Astrocyte of the hippocampus (primary cell): ENCODE results near the gene ZFYVE27.

Experiments
- DNase-seq: peaks from one replicate; pipeline ENCODE4 v3.0.0; 2011; ENCODE audit warnings: low read depth, low spot score

ZFYVE27 gene

DNA sequence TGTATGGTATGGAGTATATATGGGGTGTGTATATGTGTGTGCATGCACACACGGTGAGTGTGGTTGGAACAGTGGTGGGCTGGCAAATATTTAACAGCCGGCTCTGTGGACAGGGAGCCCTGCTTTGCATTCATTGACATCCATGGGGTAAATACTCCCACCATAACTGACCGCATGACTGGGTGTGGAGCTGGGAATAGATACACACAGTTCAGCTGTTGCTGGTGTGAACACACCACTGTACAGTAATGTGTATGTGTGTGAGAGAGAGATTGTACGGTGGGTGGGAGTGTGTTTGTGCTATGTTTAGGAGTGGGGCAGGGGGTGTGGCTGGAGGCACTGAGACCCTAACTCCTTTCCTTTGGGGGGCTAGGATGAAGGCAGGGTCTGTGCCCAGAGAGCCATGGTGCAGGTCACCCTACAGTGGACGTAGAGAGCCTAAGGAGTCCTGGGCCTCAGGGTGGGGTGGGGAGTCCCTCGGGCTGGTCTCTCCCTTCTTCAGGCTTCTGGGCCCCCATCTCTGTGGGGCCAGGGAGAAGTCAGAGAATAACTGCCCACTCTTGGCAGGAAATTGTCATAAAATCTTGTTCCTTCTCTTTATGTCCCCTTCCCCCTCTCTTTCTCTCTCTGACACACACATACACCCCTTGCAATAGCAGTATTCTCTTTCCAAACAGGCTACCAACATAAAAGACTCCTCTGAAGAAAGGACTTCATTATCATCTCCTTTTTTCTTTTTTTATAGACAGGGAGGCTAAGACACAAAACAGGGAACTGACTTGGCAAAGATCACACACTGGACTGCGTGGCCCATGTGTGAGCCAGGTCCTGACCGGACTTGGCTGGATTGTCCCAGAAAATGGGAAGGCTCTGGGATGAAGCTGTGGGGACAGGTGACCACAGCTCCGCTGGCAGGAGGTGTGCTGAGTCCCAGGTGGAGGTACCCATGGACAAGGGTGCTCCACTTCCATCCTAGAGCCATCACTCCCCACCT, 31.7 kb downstream of the ZFYVE27 start:
- DNase-seq = no peak

DNA sequence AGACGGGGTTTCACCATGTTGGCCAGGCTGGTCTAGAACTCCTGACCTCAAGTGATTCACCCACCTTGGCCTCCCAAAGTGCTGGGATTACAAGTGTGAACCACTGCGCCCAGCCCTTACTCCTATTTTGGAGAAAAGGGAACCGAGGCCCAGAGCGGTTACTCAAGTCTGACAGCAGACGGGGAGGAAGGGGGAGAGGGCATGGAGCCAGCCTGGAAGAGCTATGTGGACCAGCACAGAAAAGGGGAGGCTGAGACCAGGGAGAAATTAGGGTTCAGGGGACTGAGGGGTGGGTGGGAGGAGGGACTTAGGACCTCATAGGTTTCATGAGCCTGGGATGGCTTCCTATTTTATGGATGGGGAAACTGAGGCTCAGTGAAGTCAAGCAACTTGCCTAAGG, 33.3 kb downstream of the ZFYVE27 start:
- DNase-seq = no peak

DNA sequence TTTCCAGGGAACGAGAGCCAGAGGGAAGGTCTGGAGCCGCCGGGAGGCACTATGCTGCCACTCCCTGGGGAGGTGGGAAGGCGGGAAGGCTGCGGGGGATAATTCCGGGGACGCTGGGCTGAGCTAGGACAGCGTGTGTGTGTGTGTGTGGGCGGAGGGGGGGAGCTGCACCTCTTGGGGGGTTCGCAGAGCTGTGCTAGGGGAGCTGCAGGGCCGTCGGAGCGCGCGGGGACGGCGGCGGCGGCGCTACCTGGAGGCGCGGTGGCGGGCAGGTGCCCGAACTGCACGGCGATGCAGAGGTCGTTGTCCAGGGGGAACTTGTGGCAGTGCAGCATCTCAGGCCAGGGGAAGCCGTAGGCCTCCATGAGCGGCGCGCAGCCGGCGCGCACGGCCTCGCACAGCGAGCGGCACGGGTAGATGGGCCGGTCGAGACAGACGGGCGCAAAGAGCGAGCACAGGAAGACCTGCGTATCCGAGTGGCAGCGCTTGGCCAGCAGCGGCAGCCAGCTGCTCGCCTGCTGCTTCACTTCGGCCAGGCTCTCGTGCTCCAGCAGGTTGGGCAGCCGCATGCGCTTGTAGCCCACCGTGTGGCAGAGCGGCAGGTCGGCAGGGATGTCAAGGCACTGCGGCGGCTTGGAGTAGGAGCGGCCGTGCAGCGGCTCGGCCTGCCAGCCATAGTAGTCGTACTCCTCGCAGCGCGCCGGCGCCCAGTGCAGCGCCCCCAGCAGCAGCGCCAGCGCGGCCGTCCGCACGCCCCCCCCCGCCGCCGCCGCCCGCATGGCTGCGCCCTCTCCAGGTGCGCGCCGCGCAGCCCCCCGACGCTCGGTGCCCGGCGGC, 34.3 kb downstream of the ZFYVE27 start:
- peak; percentile 66 for DNase-seq

DNA sequence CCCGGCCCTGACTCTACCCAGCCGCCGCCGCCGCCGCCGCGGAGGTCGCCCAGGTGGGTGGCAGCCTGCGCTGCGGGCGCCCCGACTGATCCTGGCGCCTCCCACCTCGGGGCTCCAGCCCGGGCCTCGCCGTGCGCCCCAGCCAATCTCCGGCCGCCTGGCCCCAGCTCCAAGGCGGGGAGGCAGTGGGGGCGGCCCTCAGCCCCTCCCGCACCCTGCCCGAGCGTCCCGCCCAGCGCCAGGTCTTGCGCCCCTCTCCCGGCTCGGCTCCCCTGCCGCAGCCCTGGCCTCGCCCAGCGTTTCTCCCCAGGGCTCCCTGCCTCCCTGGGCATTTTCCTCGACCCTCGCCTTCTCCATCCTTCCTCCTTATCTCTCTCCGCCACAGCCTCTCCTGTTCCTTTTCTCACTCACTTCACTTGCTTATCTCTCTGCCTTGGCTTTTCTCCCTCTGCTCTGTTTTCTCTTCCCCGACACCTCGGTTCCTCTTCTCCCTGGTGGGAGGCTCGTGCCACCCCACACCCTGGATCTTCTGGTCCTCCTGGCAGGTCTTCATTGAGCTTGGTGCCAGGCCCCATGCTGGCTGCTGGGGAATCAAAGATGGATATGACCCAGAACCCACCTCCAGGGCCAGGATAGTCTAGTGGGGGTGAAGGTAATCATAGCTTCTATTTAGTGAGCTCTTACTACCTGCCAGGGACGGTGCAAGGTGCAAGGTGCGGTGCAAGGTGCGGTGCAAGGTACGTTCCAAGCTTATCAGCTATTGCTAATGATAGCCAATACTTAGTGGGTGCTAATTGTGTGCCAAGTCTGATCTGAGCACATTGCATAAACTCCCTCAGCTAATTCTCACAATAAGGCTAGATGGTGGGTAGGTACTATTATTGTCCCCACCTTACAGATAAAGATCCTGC, 35.2 kb downstream of the ZFYVE27 start, which contains the start of gene SFRP5:
TSS of gene SFRP5 (minus strand) at position 87 of the 911 bp plus-strand sequence. CDS start 166 bp downstream, outside the sequence.
- no peak for DNase-seq

DNA sequence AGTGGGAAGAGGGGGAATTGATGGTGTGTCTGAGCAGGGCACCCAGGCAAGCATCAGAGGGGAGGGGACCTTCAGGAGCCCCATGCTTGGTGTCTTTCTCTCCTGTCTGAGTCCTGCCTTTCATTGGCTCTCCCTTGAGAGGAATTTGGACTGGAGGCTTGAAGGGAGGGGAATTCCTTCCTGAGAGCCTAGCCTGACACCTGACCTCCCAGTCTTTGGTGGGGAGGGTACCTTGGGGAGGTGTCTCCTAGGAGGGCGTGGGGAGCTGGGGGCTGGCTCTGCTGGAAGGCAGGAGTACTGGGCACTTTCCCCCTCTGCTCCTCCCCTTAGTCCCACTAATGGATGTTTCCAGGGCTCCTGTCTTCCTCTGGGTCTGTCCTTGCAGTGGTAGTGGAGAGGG, 36.2 kb downstream of the ZFYVE27 start:
- DNase-seq = no peak

DNA sequence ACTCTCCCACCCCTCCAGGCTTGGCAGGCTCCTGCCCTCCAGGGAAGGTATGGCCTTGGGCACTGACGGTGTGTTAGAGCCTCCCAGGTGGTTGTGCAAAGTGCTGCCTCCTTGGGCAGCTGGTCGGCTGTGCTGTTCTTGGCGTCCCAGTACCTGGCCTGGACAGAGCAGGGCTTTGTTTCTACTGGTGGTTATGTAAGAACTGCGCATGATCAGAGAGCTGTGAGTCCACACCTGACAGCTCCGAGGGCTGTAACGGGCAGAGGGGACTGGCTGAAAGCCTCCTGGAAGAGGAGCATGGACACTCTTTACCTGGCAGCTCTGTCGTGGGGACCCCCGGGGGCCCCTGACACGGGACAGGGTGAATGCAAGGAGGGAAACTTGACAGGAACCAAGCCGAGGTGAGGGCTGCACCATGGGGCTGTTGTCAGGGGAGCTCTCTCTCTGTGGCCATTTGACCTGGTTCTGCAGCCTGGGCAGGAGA, 37.9 kb downstream of the ZFYVE27 start:
- DNase-seq = no peak

DNA sequence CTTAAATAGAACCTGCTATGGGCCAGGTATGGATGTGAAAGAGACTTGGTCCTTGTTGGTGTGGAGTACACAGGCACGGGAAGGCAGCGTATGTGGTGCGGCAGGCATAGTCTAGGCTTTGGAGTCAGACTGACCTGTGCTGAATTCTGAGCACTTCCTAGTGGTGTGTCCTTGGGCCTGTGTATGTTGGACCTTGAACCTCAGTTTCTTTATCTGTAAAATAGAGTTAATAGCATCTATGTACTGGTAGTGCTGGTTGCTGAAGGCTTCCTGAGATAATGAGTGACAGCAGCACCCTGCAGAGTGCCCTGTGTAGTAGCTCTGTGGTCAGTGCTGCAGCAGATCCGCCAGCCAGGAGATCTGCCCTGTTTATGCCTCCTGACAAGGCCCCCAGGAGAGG, 40.2 kb downstream of the ZFYVE27 start:
- DNase-seq = no peak

DNA sequence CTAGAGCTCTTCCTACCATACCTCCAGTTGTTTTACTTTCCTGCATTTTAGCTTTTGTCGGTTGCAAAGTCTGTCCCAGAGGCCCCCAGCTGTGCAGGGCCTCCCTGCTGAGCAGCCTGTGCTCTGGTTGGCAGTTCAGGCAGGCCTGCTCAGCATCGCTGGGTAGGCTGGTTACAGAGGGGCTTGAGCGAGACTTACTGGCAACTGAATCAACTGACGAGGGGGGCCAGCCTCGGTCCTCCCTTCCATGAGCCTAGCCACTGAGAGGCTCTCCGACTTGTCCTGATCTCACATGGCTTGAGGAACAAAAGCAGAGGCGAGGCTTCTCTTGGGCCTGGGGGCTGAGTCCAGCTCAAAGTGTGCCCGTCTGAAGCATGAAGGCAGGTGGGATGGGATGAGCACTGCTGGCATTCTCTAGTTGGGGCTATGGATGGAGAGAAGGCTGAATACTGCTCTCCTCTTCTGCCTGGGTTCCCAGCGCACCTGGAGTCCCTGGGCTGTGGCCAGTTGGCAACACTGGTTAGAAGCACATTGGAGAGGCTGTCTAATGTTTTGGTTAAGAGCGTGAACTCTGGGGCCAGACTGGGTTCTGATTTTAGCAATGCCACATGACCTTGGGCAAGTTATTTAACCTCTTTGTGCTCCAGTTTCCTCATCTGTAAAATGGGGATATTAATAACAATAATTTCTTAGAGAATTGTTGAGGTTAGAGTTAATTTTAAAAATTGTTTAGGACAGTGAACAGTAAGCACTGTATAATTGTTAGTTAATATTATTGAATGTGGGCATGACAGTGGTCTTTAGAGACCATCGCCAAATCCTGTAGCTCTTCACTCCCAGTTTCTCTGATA, 41.7 kb downstream of the ZFYVE27 start:
- no peak for DNase-seq

DNA sequence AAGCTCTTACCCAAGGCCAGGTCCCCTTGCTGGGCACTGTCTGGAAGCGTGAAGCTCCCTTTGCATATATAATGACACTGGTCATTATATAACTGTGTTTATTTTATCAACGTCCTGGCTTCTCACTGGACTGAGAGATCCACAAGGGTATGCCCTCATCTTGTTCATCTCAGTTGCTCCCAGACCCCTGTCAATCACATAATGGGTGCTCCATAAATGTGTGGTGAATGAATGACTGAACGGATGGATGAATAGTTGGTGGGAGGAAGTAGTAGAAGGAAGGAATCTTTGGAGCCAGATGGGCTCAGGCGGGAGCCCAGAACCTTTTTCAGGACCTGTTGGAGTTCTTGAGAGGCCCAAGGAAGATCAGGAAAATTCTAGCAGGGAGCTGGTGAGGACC, 42.6 kb downstream of the ZFYVE27 start:
- no peak for DNase-seq

DNA sequence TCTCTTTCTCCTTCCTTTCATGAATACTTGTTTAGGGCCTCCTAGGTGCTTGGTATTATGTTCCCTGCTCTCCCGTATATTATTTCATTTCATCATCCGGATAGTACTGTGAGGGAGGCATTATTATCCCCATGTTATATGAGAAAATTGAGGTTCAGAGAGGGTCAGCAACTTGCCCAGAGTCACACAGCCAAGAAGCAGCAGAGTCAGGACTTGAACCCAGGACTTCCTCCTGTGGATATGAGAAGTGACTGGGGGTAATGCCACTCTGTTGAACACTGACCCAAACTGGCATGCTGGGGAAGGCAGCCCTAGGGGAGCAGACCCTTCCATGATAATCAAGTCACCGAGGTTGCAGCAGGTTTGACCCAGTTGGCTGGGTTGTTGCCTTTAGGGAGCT, 43.0 kb downstream of the ZFYVE27 start:
- no peak for DNase-seq

DNA sequence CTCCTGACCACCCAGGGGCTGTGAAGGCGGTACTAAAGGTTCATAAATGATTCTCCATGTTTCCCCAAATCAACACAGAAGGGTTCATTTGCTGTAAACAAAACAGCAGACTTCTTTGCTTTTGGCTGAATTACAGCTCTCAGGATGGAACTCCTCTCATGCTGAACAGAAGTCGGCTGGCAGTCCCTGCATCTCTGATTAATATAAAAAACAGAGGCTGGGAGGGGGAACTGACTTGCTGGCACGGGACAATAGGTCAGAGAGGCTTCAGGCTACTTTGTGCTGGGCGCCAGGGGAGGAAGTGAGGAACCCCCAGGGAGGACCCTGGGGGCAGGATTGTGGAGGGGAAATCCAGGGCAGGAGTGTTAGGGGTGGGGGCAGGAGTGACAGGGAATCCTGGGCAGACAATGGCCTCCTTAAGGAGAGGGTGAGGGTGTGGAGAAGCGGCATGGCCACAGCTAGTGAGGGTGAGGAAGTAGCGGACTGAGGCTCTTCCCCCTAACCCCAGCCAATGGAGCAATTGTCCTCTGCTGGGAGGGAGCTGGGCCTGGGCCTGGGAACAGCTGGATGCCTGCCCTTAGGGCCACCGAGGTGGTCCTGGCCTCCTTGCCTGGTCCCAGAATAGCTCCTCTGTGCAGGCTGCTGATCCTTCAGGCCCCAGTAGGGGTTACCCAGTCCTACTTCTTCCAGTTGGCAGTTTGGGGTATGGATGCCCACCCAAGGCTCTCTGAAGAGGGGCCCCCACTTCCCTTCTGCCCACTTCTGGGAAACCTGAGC, 44.1 kb downstream of the ZFYVE27 start:
- DNase-seq = peak; percentile 46

DNA sequence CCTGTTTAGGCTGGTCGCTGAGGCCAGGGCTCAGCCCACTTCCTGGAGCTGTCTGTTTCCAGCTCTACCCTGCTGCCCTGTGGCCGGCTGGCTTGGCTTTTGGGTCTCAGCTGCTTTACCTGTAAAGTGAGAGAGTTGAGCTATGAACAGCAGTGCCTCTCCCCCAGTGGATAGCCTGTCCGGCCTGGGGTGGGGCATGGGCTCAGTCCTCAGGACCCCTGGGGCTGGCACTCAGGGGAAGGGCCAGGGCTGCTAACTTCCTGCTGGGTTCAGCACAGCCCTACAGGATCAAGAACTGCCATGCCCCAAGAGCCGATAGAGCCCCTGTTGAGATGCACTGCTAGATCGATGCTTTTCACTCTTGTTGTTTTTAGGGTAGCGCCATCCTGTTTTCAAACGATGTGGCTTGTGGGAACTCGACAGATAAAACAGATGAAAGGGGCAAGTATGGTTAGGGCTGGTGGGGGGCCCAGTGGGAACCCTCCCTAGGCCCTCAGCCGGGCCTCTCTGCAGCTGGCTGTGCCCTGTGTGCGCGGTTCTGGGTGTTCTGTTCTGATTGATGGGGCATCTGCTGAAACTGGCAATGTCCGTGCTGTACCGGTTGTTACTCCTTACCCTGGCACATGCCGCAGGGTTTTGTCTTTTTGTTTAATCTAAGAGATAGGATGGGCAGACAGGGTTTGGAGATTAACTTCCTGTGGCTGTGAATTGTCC, 44.8 kb downstream of the ZFYVE27 start:
- no peak for DNase-seq

DNA sequence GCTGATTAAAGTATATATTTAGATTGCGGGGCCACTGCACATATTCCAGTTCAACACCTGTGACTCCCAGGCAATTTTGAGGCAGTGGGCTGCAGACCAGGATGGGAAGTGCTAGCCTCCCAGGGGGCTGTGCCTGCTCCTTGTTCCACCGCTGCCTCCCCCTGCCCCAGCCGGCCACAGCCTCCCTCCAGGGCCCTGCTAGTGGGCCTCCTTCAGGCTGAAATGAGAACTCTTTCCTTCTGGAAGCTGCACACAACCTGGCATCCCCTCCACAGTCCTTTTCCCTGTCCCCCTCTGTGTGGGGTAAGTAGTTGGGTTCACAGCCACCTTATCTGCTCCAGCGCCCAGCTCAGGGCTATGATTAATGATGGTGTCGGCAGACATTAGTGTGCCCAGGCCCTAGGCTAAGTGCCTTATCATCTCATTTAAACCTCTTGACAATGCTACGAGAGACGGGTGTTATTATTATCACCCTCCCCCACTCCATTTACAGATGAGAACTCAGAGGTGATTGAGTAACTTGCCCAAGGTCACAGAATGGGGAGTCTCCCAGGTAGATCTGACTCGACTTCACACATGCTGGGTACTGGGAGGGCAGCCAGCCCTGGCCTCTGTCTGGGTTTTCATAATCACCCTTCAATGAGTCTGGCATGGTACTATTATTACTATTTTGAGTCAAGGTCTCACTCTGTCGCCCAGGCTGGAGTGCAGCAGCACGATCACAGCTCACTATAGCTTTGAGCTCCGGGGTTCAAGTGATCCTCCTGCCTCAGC, 45.7 kb downstream of the ZFYVE27 start:
- no peak for DNase-seq

DNA sequence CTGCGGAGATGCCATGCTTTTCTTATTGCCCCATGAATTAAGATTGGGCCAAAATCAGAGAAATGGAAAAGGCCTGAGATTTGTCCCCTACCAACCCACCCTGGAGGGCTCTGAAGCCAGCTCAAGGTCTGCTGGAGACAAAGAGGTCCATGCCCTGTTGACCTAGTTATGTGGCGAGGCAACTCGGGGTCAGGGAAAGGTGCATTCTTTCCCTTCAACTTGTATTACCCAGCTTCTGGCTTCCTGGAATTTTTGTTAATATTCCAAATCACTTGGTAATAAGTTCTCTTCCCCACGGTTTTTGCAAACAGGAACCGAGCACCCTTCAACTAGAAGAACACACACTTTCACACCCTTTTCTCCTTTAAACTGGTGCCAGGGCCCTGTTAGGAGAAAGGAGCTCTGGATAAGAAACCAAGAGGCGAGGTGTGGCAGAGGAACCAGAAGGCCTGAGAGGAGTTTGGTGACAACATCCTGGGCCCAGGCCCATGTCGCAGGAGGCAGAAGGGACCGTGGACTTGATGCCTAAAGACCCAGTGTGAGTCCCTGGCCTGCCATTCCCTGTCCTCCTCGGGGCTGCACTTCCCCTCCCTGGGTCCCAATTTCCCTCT, 47.4 kb downstream of the ZFYVE27 start:
- DNase-seq = no peak

DNA sequence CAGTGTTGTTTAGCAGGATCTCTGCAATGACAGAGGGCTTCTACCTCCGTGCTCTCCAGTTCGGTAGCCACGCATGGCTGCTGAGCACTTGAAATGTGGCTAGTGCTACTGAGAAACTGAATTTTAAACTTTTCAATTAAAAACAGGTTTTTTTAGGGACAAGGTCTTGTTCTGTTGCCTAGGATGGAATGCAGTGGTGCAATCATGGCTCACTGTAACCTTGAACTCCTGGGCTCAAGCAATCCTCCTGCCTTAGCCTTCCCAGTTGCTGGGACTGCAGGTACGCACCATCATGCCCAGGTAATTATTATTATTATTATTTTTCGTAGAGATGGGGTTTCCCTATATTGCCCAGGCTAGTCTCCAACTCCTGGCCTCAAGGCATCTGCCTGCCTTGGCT, 48.3 kb downstream of the ZFYVE27 start:
- no peak for DNase-seq

DNA sequence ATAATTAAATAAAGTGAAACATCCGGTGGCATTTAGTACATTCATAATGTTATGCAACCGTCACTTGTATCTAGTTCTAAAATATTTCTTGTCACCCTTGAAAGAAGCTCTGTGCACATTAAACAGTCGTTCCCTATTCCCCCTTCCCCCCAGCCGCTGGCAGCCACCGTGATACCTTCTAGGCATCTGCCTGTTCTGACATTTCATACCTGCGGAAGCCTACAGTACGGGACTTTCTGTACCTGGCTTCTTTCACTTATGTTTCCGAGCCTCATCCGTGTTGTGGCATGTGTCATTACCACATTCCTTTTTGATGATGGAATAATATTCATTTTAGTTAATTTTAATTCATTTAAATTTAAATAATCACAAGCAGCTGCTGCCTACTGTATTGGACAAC, 48.8 kb downstream of the ZFYVE27 start:
- DNase-seq = no peak

DNA sequence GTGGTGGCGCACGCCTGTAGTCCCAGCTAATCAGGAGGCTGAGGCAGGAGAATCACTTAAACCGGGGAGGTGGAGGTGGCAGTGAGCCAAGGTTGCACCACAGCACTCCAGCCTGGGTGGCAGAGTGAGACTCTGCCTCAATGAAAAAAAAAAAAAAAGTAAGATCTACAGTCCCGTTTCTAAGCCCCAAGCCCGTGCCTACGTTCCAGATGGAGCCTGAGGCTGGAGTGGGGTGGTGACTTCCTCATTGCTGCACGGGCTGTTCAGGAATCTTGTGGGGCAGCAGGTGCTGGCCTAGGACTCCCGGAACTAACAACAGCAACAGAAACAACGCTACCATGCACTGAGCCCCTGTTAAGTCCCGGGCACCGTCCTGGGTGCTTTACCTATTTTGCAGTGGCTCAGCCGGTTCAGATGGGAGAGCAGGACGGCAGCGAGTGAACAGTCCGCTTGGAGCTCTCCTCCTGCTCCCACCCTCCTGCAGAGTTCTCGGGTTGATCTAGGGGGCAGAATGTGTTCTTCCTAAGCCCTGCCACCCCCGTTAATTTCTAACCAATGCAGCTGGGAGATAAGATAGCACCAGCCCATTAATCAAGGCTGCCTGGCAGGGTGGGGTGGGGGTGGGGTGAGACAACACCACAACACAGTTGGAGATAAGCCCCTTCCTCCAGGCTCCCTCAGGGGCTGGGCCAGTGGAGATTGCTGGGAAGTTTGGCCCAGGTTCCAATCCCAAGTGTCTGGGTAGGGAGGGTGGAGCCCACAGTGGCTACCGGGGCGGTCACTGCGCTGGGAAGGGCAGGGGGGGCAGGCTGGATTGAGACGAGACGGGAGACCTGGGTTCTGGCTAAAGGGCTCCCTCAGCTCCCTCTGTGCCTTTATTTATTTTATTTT, 51.9 kb downstream of the ZFYVE27 start:
- peak; percentile 32 for DNase-seq
